Ovary (tissue), 3 donors: ENCODE data around the gene SDK1.

Experiments used
- CTCF ChIP-seq, 3 donors: fragments of 450-650 bp in 2 of 3; fragments of 200-600 bp in 1 of 3; IDR thresholded peaks; one replicate each; pipeline versions ENCODE4 v1.5.1 to v1.8.0; 2016 to 2022; ENCODE audit warnings: antibody characterized with exemption in 3 of 3, mild to moderate bottlenecking in 1 of 3
- POLR2A ChIP-seq: fragments of 450-650 bp; IDR thresholded peaks from one replicate; pipeline ENCODE4 v1.6.1; 2017; ENCODE audit warnings: antibody characterized with exemption, mild to moderate bottlenecking, moderate library complexity
- donor health status: DM: no; HTN: no; CAD: no.

- TF ChIP-seq POLR2A (no peak), CTCF (IDR thresholded peaks at IDR 0.05) (no peak)
Observed at GRCh38 chr7:4245135-4245865, 944.2 kb downstream of the SDK1 start.
